Esophagus (tissue), 2 donors: ENCODE results near the gene SPATA31D3. TPM values are rescaled to one million over a fixed set of nuclear protein-coding genes. Genes with fewer than 3 reads are reported as not detected.

Source experiments
- H3K27ac ChIP-seq, 2 donors: one replicate each; pipeline ENCODE4 v1.5.1; 2013; ENCODE audit warnings: low read depth in 2 of 2, mild to moderate bottlenecking in 2 of 2, inconsistent platforms in 1 of 2, low read length in 1 of 2, moderate library complexity in 1 of 2
- H3K27me3 ChIP-seq, 2 donors: one replicate each; pipeline ENCODE4 v1.6.1; 2013; ENCODE audit warnings: low read length in 2 of 2, control low read depth in 1 of 2, mild to moderate bottlenecking in 1 of 2; ENCODE audit not compliant: insufficient read depth in 2 of 2, control insufficient read depth in 1 of 2
- H3K36me3 ChIP-seq, 2 donors: one replicate each; pipeline ENCODE4 v1.6.1; 2013; ENCODE audit warnings: low read length in 1 of 2; ENCODE audit not compliant: control insufficient read depth in 2 of 2, insufficient read depth in 2 of 2
- H3K4me1 ChIP-seq, 2 donors: one replicate each; pipeline ENCODE4 v1.6.1; 2013; ENCODE audit warnings: low read length in 1 of 2; ENCODE audit not compliant: control insufficient read depth in 2 of 2, insufficient read depth in 2 of 2
- H3K4me3 ChIP-seq, 2 donors: one replicate each; pipeline ENCODE4 v1.5.1; 2013; ENCODE audit warnings: low read length in 2 of 2, mild to moderate bottlenecking in 2 of 2, low read depth in 1 of 2, moderate library complexity in 1 of 2
- H3K9me3 ChIP-seq, 2 donors: one replicate each; pipeline ENCODE4 v1.6.1; 2013; ENCODE audit warnings: mild to moderate bottlenecking in 2 of 2, low read depth in 1 of 2, low read length in 1 of 2, moderate library complexity in 1 of 2; ENCODE audit not compliant: control insufficient read depth in 2 of 2, insufficient read depth in 1 of 2
- whole genome bisulfite sequencing, 2 donors: extraction: QIAGEN DNeasy Blood & Tissue Kit; methylation state at CpG; one replicate each; pipeline ENCODE4 v1.1.7; 2013; 5-methylcytosine and 5-hydroxymethylcytosine counted together
- polyA plus RNA-seq, 2 donors: library from polyadenylated mRNA; stranded (reverse); fragments of 200-250 nt; gene quantifications; one replicate each; pipeline ENCODE4 v1.2.3, GENCODE V29; 2013
- donor health status: healthy with polysubstance abuse.
- donor health status: Bipolar disorder and iron deficiency.

SPATA31D3 gene
- polyA plus RNA-seq, 2 donors = not detected

GRCh38 chr9:81993656-81994055, 50.4 kb downstream of the SPATA31D3 start:
- H3K4me3 ChIP-seq = no peak overlapping the region
- H3K36me3 ChIP-seq = no peaks in the 10 kb centered on the region
- no peaks in the 10 kb centered on the region for H3K4me1 ChIP-seq
- no peak overlapping the region for H3K27ac ChIP-seq
- WGBS, 2 donors = 92 to 95% methylated on average over 5 of the region's 5 CpGs
- H3K9me3 ChIP-seq = no peaks in the 10 kb centered on the region
- no peaks in the 10 kb centered on the region for H3K27me3 ChIP-seq

Other genes starting within 250 kb of the SPATA31D3 start
- not detected for gene SPATA31D4, start 15.1 kb upstream of the SPATA31D3 start, polyA plus RNA-seq
- gene SPATA31D1, start 45.3 kb downstream of the SPATA31D3 start, polyA plus RNA-seq = not detected